ENCODE measurements around the gene AP3M1.

GRCh38 chr10:74194545-74194944 is 43.9 kb upstream of the AP3M1 start:
- TF ChIP-seq BACH2 (CRISPR knock-in tag; IDR thresholded peaks at IDR 0.05; ENCODE audit: borderline replicate concordance) (no peak), SNAI2 (CRISPR knock-in tag; IDR thresholded peaks at IDR 0.05) (no peak), ZNF565 (CRISPR knock-in tag; conservative IDR thresholded peaks at IDR 0.05; ENCODE audit: low read depth) (no peak), ZNF70 (CRISPR knock-in tag; IDR thresholded peaks at IDR 0.05) (no peak), TSHZ2 (CRISPR knock-in tag; IDR thresholded peaks at IDR 0.05) (no peak), CREB5 (CRISPR knock-in tag; IDR thresholded peaks at IDR 0.05; ENCODE audit: low read depth) (no peak), PATZ1 (CRISPR knock-in tag; IDR thresholded peaks at IDR 0.05; ENCODE audit: borderline replicate concordance) (no peak), ISL1 (CRISPR knock-in tag; IDR thresholded peaks at IDR 0.05) (no peak), ZNF8 (CRISPR knock-in tag; IDR thresholded peaks at IDR 0.05) (no peak), ARNTL (CRISPR knock-in tag; IDR thresholded peaks at IDR 0.05; ENCODE audit: borderline replicate concordance, low read depth) (no peak), RARB (CRISPR knock-in tag; IDR thresholded peaks at IDR 0.05) (no peak)
